Heart left ventricle (tissue), 16 donors: ENCODE measurements around the gene EVA1A. TPM values are rescaled to one million over a fixed set of nuclear protein-coding genes. Genes with fewer than 3 reads are reported as not detected.

Experiments
- ATAC-seq, 4 donors: fragments of 200-7000 bp; cut with Tn5 transposase; one replicate each; pipeline ENCODE4 v1.9.1; 2020 to 2022; ENCODE audit warnings: moderate library complexity in 4 of 4, mild to moderate bottlenecking in 3 of 4, moderate number of reproducible peaks in 1 of 4
- DNase-seq, 5 donors: peaks; one replicate each; pipeline ENCODE4 v3.0.0-alpha.2; 2020
- H3K27ac ChIP-seq, 12 donors: fragments of 200-600 bp; sonication (generic) in 4 of 12; one replicate each; pipeline versions ENCODE4 v1.5.0 to v1.8.0; 2016 to 2022; ENCODE audit warnings: mild to moderate bottlenecking in 2 of 12
- H3K27me3 ChIP-seq, 9 donors: fragments of 200-600 bp; sonication (generic) in 2 of 9; one replicate each; pipeline versions ENCODE4 v1.5.1 to v1.8.0; 2016 to 2022; ENCODE audit warnings: mild to moderate bottlenecking in 3 of 9
- H3K36me3 ChIP-seq, 9 donors: fragments of 200-600 bp; sonication (generic) in 2 of 9; one replicate each; pipeline versions ENCODE4 v1.5.0 to v1.8.0; 2018 to 2022; ENCODE audit warnings: mild to moderate bottlenecking in 2 of 9
- H3K4me1 ChIP-seq, 12 donors: fragments of 200-600 bp; sonication (generic) in 4 of 12; one replicate each; pipeline versions ENCODE4 v1.5.0 to v1.8.0; 2016 to 2022; ENCODE audit warnings: mild to moderate bottlenecking in 3 of 12
- H3K4me3 ChIP-seq, 12 donors: fragments of 200-600 bp; sonication (generic) in 4 of 12; one replicate each; pipeline versions ENCODE4 v1.5.0 to v1.8.0; 2017 to 2022; ENCODE audit warnings: mild to moderate bottlenecking in 9 of 12, moderate library complexity in 4 of 12
- H3K9me3 ChIP-seq, 12 donors: fragments of 200-600 bp; sonication (generic) in 4 of 12; one replicate each; pipeline versions ENCODE4 v1.5.0 to v1.8.0; 2016 to 2022; ENCODE audit warnings: mild to moderate bottlenecking in 1 of 12
- CTCF ChIP-seq, 12 donors: fragments of 200-600 bp; sonication (generic) in 4 of 12; IDR thresholded peaks; one replicate each; pipeline versions ENCODE4 v1.5.0 to v1.8.0; 2018 to 2022; ENCODE audit warnings: antibody characterized with exemption in 12 of 12, mild to moderate bottlenecking in 5 of 12
- POLR2A ChIP-seq, 2 donors: fragments of 450-650 bp; IDR thresholded peaks; one replicate each; pipeline ENCODE4 v1.6.1; 2017; ENCODE audit warnings: antibody characterized with exemption in 2 of 2, mild to moderate bottlenecking in 2 of 2, moderate library complexity in 2 of 2
- WGBS, 4 donors: extraction: QIAGEN DNeasy Blood & Tissue Kit in 2 of 4; methylation state at CpG; one replicate each; pipeline versions ENCODE4 v1.1.5 to v1.1.7; 2013 to 2018; 5-methylcytosine and 5-hydroxymethylcytosine counted together
- intact Hi-C, 10 donors: fragments of 100-400 bp; cut with DNase I; formaldehyde crosslinking; loops; one replicate each; pipeline versions ENCODE4 v1.11.1 to v1.14.2; 2022
- polyA plus RNA-seq, 2 donors: library from polyadenylated mRNA; stranded (reverse); fragments of 200-250 nt; gene quantifications; one replicate each; pipeline ENCODE4 v1.2.3, GENCODE V29; 2013
- total RNA-seq, 9 donors: library from RNA; depleted of rRNA in 2 of 9; stranded (reverse); fragments of >200 nt in 2 of 9; fragmentation: NEBNext Ultra II Directional in 3 of 9; extraction: Animal tissue kit (Norgen Biotek cat#: 25700) in 3 of 9; gene quantifications; one replicate each; pipeline versions ENCODE4 v1.1.0 to v1.2.4, GENCODE V29; 2016 to 2023
- donor health status: ischemic (EF 13 %, LVEDD 7.1; RV severe dilation, severe dysfunction).
- donor health status: healthy with polysubstance abuse.
- donor health status: DM: no; HTN: yes; CAD: no.
- donor health status: DM: no; HTN: no; CAD: no.
- donor health status: ischemic (EF 25% LVEDD 6.9; RV normal size, moderate dysfunction).
- donor health status: ischemic (EF 25% LVEDD 5.7; RV mildly dilated, moderate dysfunction).
- donor health status: healthy.
- donor health status: DM: yes; HTN: yes; CAD: no.
- donor health status: ischemic (EF 35%, LVEDD 5.7; RV mildly dilated, moderate dysfunction).
- donor health status: nonischemic (EF 11% LVEDD 7.7; RV severe dilation, severe dysfunction).
- donor health status: DM: yes; HTN: yes; CAD: no.
- donor health status: PGD.
- donor health status: ischemic (EF 29% LVEDD 5.4; RV normal size, mild dysfunction).
- donor health status: nonischemic (EF 23%, LVEDD 6.1; RV moderate dilation, normal function).

The EVA1A gene
- total and polyA plus RNA-seq, 11 donors, result 0.19 to 5.0 (median 1.4) TPM; not detected in 1

DNA sequence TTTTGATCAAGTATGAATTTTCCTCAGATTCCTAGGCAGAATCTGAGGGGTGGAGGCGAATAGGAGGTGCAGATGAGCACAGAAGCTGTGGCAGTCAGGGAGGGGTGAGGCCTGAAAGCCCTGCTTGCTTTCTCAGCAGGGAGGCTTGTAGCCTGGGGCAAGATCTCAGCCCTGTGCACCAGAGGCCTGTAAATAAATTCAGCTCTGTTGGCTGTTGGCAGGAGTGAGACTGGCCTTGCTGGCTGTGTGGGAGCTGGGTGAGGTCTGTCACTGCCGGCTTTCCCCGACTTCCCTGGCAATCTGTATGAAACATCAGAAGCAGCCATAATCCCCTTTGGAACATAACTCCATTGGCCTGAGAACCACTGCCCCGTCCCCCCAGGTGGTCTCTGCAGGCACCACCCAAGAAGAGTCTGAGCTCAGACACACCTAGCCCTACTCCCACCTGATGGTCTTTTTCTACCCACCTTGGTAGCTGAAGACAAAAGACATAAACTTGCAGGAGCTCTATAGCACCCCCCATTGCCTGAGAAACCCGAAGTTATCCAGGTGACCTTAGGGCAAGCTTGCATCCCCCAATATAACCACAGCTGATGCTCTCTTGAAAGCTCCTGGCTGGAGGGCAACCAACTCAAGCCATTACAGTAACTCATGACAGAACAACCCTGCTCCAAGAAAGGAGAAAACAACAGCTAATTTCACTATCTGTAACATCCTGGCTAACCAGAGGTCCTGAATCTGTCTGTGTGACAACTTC, 32.3 kb downstream of the EVA1A start:
- ATAC-seq (no peak), DNase-seq (no peak)
- no peak overlapping the region for H3K4me3 ChIP-seq
- H3K9me3 ChIP-seq, result no peaks in the 10 kb centered on the region
- no peak overlapping the region for H3K27ac ChIP-seq
- no peaks in the 10 kb centered on the region for H3K4me1 ChIP-seq
- 78 to 96% (median 84%) methylated on average over 5 of the region's 5 CpGs for WGBS, 4 donors
- TF ChIP-seq CTCF (IDR thresholded peaks at IDR 0.05) (no peak), POLR2A (IDR thresholded peaks at IDR 0.05) (no peak)
- no peaks in the 10 kb centered on the region for H3K27me3 ChIP-seq
- intact Hi-C loops, result no loop called here
- H3K36me3 ChIP-seq, result no peaks in the 10 kb centered on the region

DNA sequence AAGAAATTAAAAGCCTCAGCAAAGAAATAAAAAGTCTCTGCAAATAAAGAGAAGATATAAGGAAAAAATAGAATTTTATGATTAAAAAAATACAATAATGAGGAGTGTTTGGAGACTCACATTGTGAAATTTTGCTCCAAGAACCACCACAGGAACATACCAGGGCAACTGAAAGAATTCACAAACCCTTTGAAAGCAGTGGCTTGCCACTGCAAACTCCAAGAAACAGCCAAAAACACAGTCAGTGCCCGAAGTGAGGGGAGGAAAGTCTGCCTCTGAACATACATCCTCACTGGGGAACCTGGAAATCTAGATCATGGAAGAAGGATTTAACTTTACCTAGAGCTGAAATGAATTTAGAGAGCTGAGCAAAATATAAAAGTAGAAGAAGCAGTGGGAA, 33.1 kb downstream of the EVA1A start:
- intact Hi-C loops, result no loop called here
- Histone ChIP-seq H3K4me1 (peaks cover 0 to 4% (median 0%) of the 10 kb centered on the region in 12 donors), H3K36me3 (no peaks in the 10 kb centered on the region), H3K27me3 (no peaks in the 10 kb centered on the region), H3K27ac (no peak overlapping the region), H3K4me3 (no peak overlapping the region), H3K9me3 (no peaks in the 10 kb centered on the region)
- ATAC-seq (no peak), DNase-seq (no peak)
- 83 to 96% (median 89%) methylated on average over 1 of the region's 1 CpG for whole genome bisulfite sequencing, 4 donors
- TF ChIP-seq POLR2A (IDR thresholded peaks at IDR 0.05) (no peak), CTCF (IDR thresholded peaks at IDR 0.05) (no peak)

DNA sequence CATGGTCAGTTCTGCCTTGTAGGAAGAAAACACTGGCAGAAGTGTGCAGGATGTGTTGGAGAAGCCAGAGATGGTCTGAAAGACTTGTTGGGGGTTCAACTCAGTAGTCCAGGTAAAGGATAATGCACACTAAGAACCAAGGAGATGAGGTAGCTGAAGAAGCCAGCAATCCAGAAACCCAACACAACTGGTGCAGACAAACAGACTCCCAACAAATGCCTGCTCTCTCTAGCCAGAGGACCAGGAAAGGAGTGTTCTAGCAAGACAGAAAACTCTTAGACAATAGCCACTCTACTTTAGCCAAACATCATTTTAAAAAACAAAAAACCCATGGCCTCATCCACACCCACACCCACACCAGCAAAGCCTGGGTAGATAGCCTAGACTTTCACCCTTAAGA, 33.9 kb downstream of the EVA1A start:
- peaks cover 0 to 10% (median 0%) of the 10 kb centered on the region in 12 donors for H3K4me1 ChIP-seq
- no peaks in the 10 kb centered on the region for H3K27me3 ChIP-seq
- DNase-seq, result no peak
- no peak for ATAC-seq
- H3K4me3 ChIP-seq, result no peak overlapping the region
- intact Hi-C loops, result no loop called here
- H3K27ac ChIP-seq, result no peak overlapping the region
- no peaks in the 10 kb centered on the region for H3K36me3 ChIP-seq
- no peak for TF ChIP-seq CTCF (IDR thresholded peaks at IDR 0.05)
- H3K9me3 ChIP-seq, result no peaks in the 10 kb centered on the region

GRCh38 chr2:75525434-75526310, 35.1 kb downstream of the EVA1A start:
- no peaks in the 10 kb centered on the region for H3K36me3 ChIP-seq
- WGBS, 4 donors, result 88 to 91% (median 89%) methylated on average over 5 of the region's 5 CpGs
- H3K9me3 ChIP-seq, result no peaks in the 10 kb centered on the region
- H3K4me3 ChIP-seq, result no peak overlapping the region
- DNase-seq (no peak), ATAC-seq (no peak)
- no peaks in the 10 kb centered on the region for H3K27me3 ChIP-seq
- intact Hi-C loops, result no loop called here
- H3K4me1 ChIP-seq, result peaks cover 0 to 10% (median 0%) of the 10 kb centered on the region in 12 donors
- H3K27ac ChIP-seq, result no peak overlapping the region
- TF ChIP-seq CTCF (IDR thresholded peaks at IDR 0.05) (no peak), POLR2A (IDR thresholded peaks at IDR 0.05) (no peak)
